ENCODE results near the gene CNTN4. TPM values are rescaled to one million over a fixed set of nuclear protein-coding genes. Genes with fewer than 3 reads are reported as not detected.
"Not testable (repeated sequence)": the region's sequence is repeated elsewhere in the genome, so short reads cannot be mapped to it uniquely, and the experiment has no call there.

The CNTN4 gene
- total RNA-seq, 1 donor from 2014 or later = not detected

- Mint-ChIP-seq H3K27ac (ENCODE audit: unreplicated experiment) (no peak overlapping the region), H3K36me3 (ENCODE audit: low read depth, unreplicated experiment) (no peaks in the 10 kb centered on the region), H3K4me3 (ENCODE audit: unreplicated experiment) (no peak overlapping the region), H3K9me3 (ENCODE audit: unreplicated experiment) (peaks cover 3% of the 10 kb centered on the region), H3K4me1 (ENCODE audit: low read depth, unreplicated experiment) (no peaks in the 10 kb centered on the region), H3K27me3 (ENCODE audit: low read depth, unreplicated experiment) (no peaks in the 10 kb centered on the region)
- TF ChIP-seq, protein P1, sequence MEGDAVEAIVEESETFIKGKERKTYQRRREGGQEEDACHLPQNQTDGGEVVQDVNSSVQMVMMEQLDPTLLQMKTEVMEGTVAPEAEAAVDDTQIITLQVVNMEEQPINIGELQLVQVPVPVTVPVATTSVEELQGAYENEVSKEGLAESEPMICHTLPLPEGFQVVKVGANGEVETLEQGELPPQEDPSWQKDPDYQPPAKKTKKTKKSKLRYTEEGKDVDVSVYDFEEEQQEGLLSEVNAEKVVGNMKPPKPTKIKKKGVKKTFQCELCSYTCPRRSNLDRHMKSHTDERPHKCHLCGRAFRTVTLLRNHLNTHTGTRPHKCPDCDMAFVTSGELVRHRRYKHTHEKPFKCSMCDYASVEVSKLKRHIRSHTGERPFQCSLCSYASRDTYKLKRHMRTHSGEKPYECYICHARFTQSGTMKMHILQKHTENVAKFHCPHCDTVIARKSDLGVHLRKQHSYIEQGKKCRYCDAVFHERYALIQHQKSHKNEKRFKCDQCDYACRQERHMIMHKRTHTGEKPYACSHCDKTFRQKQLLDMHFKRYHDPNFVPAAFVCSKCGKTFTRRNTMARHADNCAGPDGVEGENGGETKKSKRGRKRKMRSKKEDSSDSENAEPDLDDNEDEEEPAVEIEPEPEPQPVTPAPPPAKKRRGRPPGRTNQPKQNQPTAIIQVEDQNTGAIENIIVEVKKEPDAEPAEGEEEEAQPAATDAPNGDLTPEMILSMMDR (IDR thresholded peaks at IDR 0.05; ENCODE audit: insufficient read depth, low read depth, low read length) = no peak
- TF ChIP-seq EZH2 (IDR thresholded peaks at IDR 0.05; ENCODE audit: insufficient read depth, low read length) = no peak
- FAIRE-seq (no peak), DNase-seq (ENCODE audit: low read depth) (no peak)
- no peaks in the 10 kb centered on the region for H3K27me3 ChIP-seq (ENCODE audit: insufficient read depth, low read length)
- no peaks in the 10 kb centered on the region for H3K4me1 ChIP-seq (ENCODE audit: insufficient read depth, low read length)
- H3K36me3 ChIP-seq (ENCODE audit: insufficient read depth, low read length) = no peaks in the 10 kb centered on the region
- no peaks in the 10 kb centered on the region for H3K79me2 ChIP-seq (ENCODE audit: insufficient read depth, low read length)
- no peak overlapping the region for H3K27ac ChIP-seq (ENCODE audit: low read depth, low read length)
- no peak overlapping the region for H3K4me2 ChIP-seq (ENCODE audit: low read length)
- no peak overlapping the region for H2AFZ ChIP-seq (ENCODE audit: low read depth, low read length)
- H3K9me3 ChIP-seq (ENCODE audit: insufficient read depth, low read depth, low read length) = peaks cover 2% of the 10 kb centered on the region
- no peak overlapping the region for H3K9ac ChIP-seq (ENCODE audit: low read length)
- H4K20me1 ChIP-seq (ENCODE audit: insufficient read depth, low read length) = no peaks in the 10 kb centered on the region
- H3K4me3 ChIP-seq (ENCODE audit: insufficient read depth, low read depth, low read length) = no peak overlapping the region
Observed at GRCh38 chr3:2984831-2985220, 886.2 kb downstream of the CNTN4 start.

- FAIRE-seq (no peak), DNase-seq (ENCODE audit: low read depth) (no peak)
- Histone ChIP-seq H3K4me3 (ENCODE audit: insufficient read depth, low read depth, low read length) (no peak overlapping the region), H3K9ac (ENCODE audit: low read length) (no peak overlapping the region), H3K27ac (ENCODE audit: low read depth, low read length) (no peak overlapping the region), H3K4me2 (ENCODE audit: low read length) (no peak overlapping the region), H2AFZ (ENCODE audit: low read depth, low read length) (no peak overlapping the region), H4K20me1 (ENCODE audit: insufficient read depth, low read length) (no peaks in the 10 kb centered on the region), H3K9me3 (ENCODE audit: insufficient read depth, low read depth, low read length) (peaks cover 2% of the 10 kb centered on the region), H3K36me3 (ENCODE audit: insufficient read depth, low read length) (no peaks in the 10 kb centered on the region), H3K4me1 (ENCODE audit: insufficient read depth, low read length) (no peaks in the 10 kb centered on the region), H3K79me2 (ENCODE audit: insufficient read depth, low read length) (no peaks in the 10 kb centered on the region), H3K27me3 (ENCODE audit: insufficient read depth, low read length) (no peaks in the 10 kb centered on the region)
- no peak overlapping the region for H3K27ac Mint-ChIP-seq (ENCODE audit: unreplicated experiment)
- no peaks in the 10 kb centered on the region for H3K4me1 Mint-ChIP-seq (ENCODE audit: low read depth, unreplicated experiment)
- H3K4me3 Mint-ChIP-seq (ENCODE audit: unreplicated experiment) = no peak overlapping the region
- no peaks in the 10 kb centered on the region for H3K27me3 Mint-ChIP-seq (ENCODE audit: low read depth, unreplicated experiment)
- peaks cover 2% of the 10 kb centered on the region for H3K9me3 Mint-ChIP-seq (ENCODE audit: unreplicated experiment)
- TF ChIP-seq EZH2 (IDR thresholded peaks at IDR 0.05; ENCODE audit: insufficient read depth, low read length) = no peak
- TF ChIP-seq, protein P1 (IDR thresholded peaks at IDR 0.05; ENCODE audit: insufficient read depth, low read depth, low read length) = no peak
- H3K36me3 Mint-ChIP-seq (ENCODE audit: low read depth, unreplicated experiment) = no peaks in the 10 kb centered on the region
Observed at GRCh38 chr3:2985479-2985878, 886.8 kb downstream of the CNTN4 start.

GRCh38 chr3:2992534-2992933 is 893.9 kb downstream of the CNTN4 start:
- Histone ChIP-seq H3K4me1 (ENCODE audit: insufficient read depth, low read length) (no peaks in the 10 kb centered on the region), H3K27me3 (ENCODE audit: insufficient read depth, low read length) (no peaks in the 10 kb centered on the region), H3K4me2 (ENCODE audit: low read length) (no peak overlapping the region), H4K20me1 (ENCODE audit: insufficient read depth, low read length) (no peaks in the 10 kb centered on the region), H3K9ac (ENCODE audit: low read length) (no peak overlapping the region), H3K27ac (ENCODE audit: low read depth, low read length) (no peak overlapping the region), H3K79me2 (ENCODE audit: insufficient read depth, low read length) (no peaks in the 10 kb centered on the region), H2AFZ (ENCODE audit: low read depth, low read length) (no peak overlapping the region), H3K36me3 (ENCODE audit: insufficient read depth, low read length) (no peaks in the 10 kb centered on the region), H3K9me3 (ENCODE audit: insufficient read depth, low read depth, low read length) (no peaks in the 10 kb centered on the region), H3K4me3 (ENCODE audit: insufficient read depth, low read depth, low read length) (no peak overlapping the region)
- Mint-ChIP-seq H3K36me3 (ENCODE audit: low read depth, unreplicated experiment) (no peaks in the 10 kb centered on the region), H3K4me3 (ENCODE audit: unreplicated experiment) (no peak overlapping the region), H3K27me3 (ENCODE audit: low read depth, unreplicated experiment) (no peaks in the 10 kb centered on the region), H3K9me3 (ENCODE audit: unreplicated experiment) (peaks cover 5% of the 10 kb centered on the region), H3K27ac (ENCODE audit: unreplicated experiment) (no peak overlapping the region), H3K4me1 (ENCODE audit: low read depth, unreplicated experiment) (no peaks in the 10 kb centered on the region)
- TF ChIP-seq EZH2 (IDR thresholded peaks at IDR 0.05; ENCODE audit: insufficient read depth, low read length) = no peak
- TF ChIP-seq, protein P1 (IDR thresholded peaks at IDR 0.05; ENCODE audit: insufficient read depth, low read depth, low read length) = no peak
- FAIRE-seq (peak; percentile 39), DNase-seq (ENCODE audit: low read depth) (no peak)

- H3K27ac Mint-ChIP-seq (ENCODE audit: unreplicated experiment); H3K4me3 Mint-ChIP-seq (ENCODE audit: unreplicated experiment); H3K9me3 Mint-ChIP-seq (ENCODE audit: unreplicated experiment); H3K4me1 ChIP-seq (ENCODE audit: insufficient read depth, low read length); H3K36me3 ChIP-seq (ENCODE audit: insufficient read depth, low read length); H3K4me2 ChIP-seq (ENCODE audit: low read length); H3K36me3 Mint-ChIP-seq (ENCODE audit: low read depth, unreplicated experiment); H3K79me2 ChIP-seq (ENCODE audit: insufficient read depth, low read length); H4K20me1 ChIP-seq (ENCODE audit: insufficient read depth, low read length); H3K27me3 ChIP-seq (ENCODE audit: insufficient read depth, low read length); H3K27ac ChIP-seq (ENCODE audit: low read depth, low read length); H3K27me3 Mint-ChIP-seq (ENCODE audit: low read depth, unreplicated experiment); H3K4me1 Mint-ChIP-seq (ENCODE audit: low read depth, unreplicated experiment); H3K4me3 ChIP-seq (ENCODE audit: insufficient read depth, low read depth, low read length); H2AFZ ChIP-seq (ENCODE audit: low read depth, low read length); DNase-seq (ENCODE audit: low read depth); FAIRE-seq; H3K9ac ChIP-seq (ENCODE audit: low read length); H3K9me3 ChIP-seq (ENCODE audit: insufficient read depth, low read depth, low read length): not testable (repeated sequence)
Observed at GRCh38 chr3:2993130-2993529, 894.5 kb downstream of the CNTN4 start.
